Endothelial cell of hepatic sinusoid (primary cell): ENCODE measurements around the gene NLRC5.
"Not testable (repeated sequence)": the region's sequence is repeated elsewhere in the genome, so short reads cannot be mapped to it uniquely, and the experiment has no call there.

Experiments
- in situ Hi-C: cut with HindIII; loops from 2 replicates; pipeline ENCODE4 v1.10.0; 2017; ENCODE audit warnings: low sequenced_read_pairs

Gene NLRC5

GRCh38 chr16:56997264-56997663, 7.9 kb downstream of the NLRC5 start:
- in situ Hi-C loops: no loop called here

GRCh38 chr16:56997931-56998330, 8.6 kb downstream of the NLRC5 start:
- in situ Hi-C loops: no loop called here

- in situ Hi-C loops: no loop called here
Measured at GRCh38 chr16:56998352-56998751, 9.0 kb downstream of the NLRC5 start.

GRCh38 chr16:56998861-56999260, 9.5 kb downstream of the NLRC5 start:
- in situ Hi-C loops: no loop called here

- in situ Hi-C loops: no loop called here
Measured at GRCh38 chr16:56999409-57000270, 10.3 kb downstream of the NLRC5 start.

GRCh38 chr16:57000271-57001025, 11.1 kb downstream of the NLRC5 start:
- in situ Hi-C loops: no loop called here

- in situ Hi-C loops: no loop called here
Measured at GRCh38 chr16:57001026-57001679, 11.8 kb downstream of the NLRC5 start.

GRCh38 chr16:57003439-57004386, 14.4 kb downstream of the NLRC5 start:
- in situ Hi-C loops: no loop called here

GRCh38 chr16:57004387-57005250, 15.3 kb downstream of the NLRC5 start:
- in situ Hi-C loops: no loop called here

GRCh38 chr16:57005597-57005996, 16.2 kb downstream of the NLRC5 start:
- in situ Hi-C loops: not testable (repeated sequence)

- in situ Hi-C loops: no loop called here
Measured at GRCh38 chr16:57007050-57007449, 17.7 kb downstream of the NLRC5 start.

- in situ Hi-C loops: no loop called here
Measured at GRCh38 chr16:57007530-57007929, 18.2 kb downstream of the NLRC5 start.

GRCh38 chr16:57008440-57008839, 19.1 kb downstream of the NLRC5 start:
- in situ Hi-C loops: no loop called here

GRCh38 chr16:57009643-57010170, 20.4 kb downstream of the NLRC5 start:
- in situ Hi-C loops: no loop called here

GRCh38 chr16:57012353-57012752, 23.0 kb downstream of the NLRC5 start:
- in situ Hi-C loops: no loop called here

- in situ Hi-C loops: no loop called here
Measured at GRCh38 chr16:57013229-57013628, 23.9 kb downstream of the NLRC5 start.

- in situ Hi-C loops: no loop called here
Measured at GRCh38 chr16:57013902-57014301, 24.5 kb downstream of the NLRC5 start.

GRCh38 chr16:57016301-57016700, 26.9 kb downstream of the NLRC5 start:
- in situ Hi-C loops: no loop called here

- in situ Hi-C loops: no loop called here
Measured at GRCh38 chr16:57016831-57017230, 27.5 kb downstream of the NLRC5 start.
